GM12864 (cell line): ENCODE measurements around the gene PALS2.

Source experiments
- DNase-seq: peaks from one replicate; pipeline ENCODE4 v3.0.0-alpha.2; 2011; ENCODE audit warnings: low read depth
- H3K4me3 ChIP-seq: 2 replicates; pipeline ENCODE4 v1.5.1; 2011; ENCODE audit warnings: mild to moderate bottlenecking, low read depth, low read length, control low read depth
- CTCF ChIP-seq: IDR thresholded peaks from 2 replicates; pipeline ENCODE4 v1.5.1; 2011; ENCODE audit warnings: low read depth, mild to moderate bottlenecking, moderate library complexity, low read length, control low read depth, inconsistent platforms; ENCODE audit errors: missing control alignments

PALS2 gene

GRCh38 chr7:24601600-24601999, 28.3 kb downstream of the PALS2 start:
- no peak overlapping the region for H3K4me3 ChIP-seq
- TF ChIP-seq CTCF: no peak
- no peak for DNase-seq

- no peak for DNase-seq
- TF ChIP-seq CTCF: no peak
- no peak overlapping the region for H3K4me3 ChIP-seq
Observed at GRCh38 chr7:24602860-24603456, 29.7 kb downstream of the PALS2 start.

GRCh38 chr7:24604630-24605029, 31.4 kb downstream of the PALS2 start:
- DNase-seq: no peak
- no peak for TF ChIP-seq CTCF
- no peak overlapping the region for H3K4me3 ChIP-seq

GRCh38 chr7:24608504-24608903, 35.3 kb downstream of the PALS2 start:
- no peak for DNase-seq
- no peak overlapping the region for H3K4me3 ChIP-seq
- TF ChIP-seq CTCF: no peak

- DNase-seq: no peak
- TF ChIP-seq CTCF: no peak
- H3K4me3 ChIP-seq: no peak overlapping the region
Observed at GRCh38 chr7:24609059-24609458, 35.8 kb downstream of the PALS2 start.

- no peak for DNase-seq
- no peak overlapping the region for H3K4me3 ChIP-seq
- TF ChIP-seq CTCF: no peak
Observed at GRCh38 chr7:24609570-24609969, 36.3 kb downstream of the PALS2 start.

- TF ChIP-seq CTCF: no peak
- no peak overlapping the region for H3K4me3 ChIP-seq
- no peak for DNase-seq
Observed at GRCh38 chr7:24611130-24611529, 37.9 kb downstream of the PALS2 start.
